ENCODE results near the gene TPD52L2.

TPD52L2 gene

DNA sequence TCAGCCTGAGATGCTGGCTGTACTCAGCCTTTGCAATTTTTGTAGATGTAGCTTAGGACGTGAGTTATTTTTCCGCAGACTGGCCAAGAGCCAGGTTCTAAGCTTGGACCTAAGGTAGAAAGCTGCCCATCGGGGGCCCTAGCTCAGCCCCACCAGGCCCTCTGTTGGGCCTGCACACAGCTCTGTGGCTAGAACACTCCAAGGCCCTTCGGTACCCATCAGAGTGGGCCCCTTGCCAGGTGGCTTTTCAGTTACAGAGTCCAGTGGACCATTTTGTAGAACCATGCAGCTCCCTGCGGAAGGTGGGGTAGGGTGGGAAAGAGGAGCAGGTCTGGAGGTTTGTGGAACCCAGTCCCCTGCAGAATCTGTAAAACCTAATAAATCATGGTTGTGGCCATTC lies 68.6 kb downstream of the TPD52L2 start:
- Histone ChIP-seq H3K4me1 (ENCODE audit: insufficient read depth, low read length) (no peaks in the 10 kb centered on the region), H3K9me3 (ENCODE audit: low read length) (peaks cover 6% of the 10 kb centered on the region), H3K4me3 (ENCODE audit: low read length) (no peak overlapping the region), H3K36me3 (ENCODE audit: insufficient read depth, low read length) (peaks cover 70% of the 10 kb centered on the region), H3K27me3 (ENCODE audit: insufficient read depth, low read length) (no peaks in the 10 kb centered on the region), H2AFZ (ENCODE audit: low read depth, low read length) (no peak overlapping the region)

DNA sequence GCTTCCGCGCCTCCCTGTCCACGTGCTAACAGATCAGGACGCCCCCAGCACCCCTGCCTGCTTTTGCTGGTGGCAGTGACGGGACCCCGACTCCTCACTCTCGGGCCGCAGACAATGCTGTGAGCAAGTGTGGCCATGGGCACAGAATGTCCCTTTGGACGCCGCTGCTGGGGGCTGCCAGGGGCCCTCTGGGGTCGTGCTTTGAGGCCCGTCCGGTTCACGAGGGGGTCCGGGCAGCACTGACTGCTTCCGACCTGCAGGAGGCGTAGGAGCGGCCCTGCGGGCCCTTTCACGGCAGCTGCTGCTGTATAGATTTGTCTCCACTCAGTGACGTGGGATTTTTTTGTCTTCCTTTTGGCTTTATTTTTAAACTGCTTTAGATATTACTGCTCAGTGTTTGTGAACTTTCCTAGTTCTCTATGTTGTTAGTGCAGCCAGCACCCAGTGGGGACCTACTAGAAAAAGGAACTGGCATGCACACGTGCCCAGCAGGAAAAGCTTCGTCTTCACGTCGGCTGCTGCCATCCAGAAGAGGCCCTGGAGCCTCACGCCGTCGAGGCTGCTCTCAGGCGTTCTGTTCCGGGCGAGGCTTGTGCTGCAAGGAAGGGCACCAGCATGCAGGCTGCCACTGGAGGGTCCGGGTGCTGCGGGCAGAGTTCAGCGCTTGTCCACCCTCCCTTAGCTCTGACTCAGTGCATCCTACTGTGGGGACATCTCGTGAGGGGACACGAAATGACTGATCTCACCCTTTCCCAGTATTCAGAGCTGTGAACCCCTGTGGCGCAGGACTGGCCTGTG lies 69.4 kb downstream of the TPD52L2 start:
- Histone ChIP-seq H3K36me3 (ENCODE audit: insufficient read depth, low read length) (peaks cover 70% of the 10 kb centered on the region), H3K9me3 (ENCODE audit: low read length) (peaks cover 7% of the 10 kb centered on the region), H3K27me3 (ENCODE audit: insufficient read depth, low read length) (no peaks in the 10 kb centered on the region), H3K4me3 (ENCODE audit: low read length) (no peak overlapping the region), H3K4me1 (ENCODE audit: insufficient read depth, low read length) (no peaks in the 10 kb centered on the region), H2AFZ (ENCODE audit: low read depth, low read length) (no peak overlapping the region)

GRCh38 chr20:63935447-63935846 lies 70.4 kb downstream of the TPD52L2 start:
- Histone ChIP-seq H3K4me3 (ENCODE audit: low read length) (no peak overlapping the region), H3K4me1 (ENCODE audit: insufficient read depth, low read length) (no peaks in the 10 kb centered on the region), H3K36me3 (ENCODE audit: insufficient read depth, low read length) (peaks cover 69% of the 10 kb centered on the region), H2AFZ (ENCODE audit: low read depth, low read length) (no peak overlapping the region), H3K9me3 (ENCODE audit: low read length) (peaks cover 11% of the 10 kb centered on the region), H3K27me3 (ENCODE audit: insufficient read depth, low read length) (no peaks in the 10 kb centered on the region)

DNA sequence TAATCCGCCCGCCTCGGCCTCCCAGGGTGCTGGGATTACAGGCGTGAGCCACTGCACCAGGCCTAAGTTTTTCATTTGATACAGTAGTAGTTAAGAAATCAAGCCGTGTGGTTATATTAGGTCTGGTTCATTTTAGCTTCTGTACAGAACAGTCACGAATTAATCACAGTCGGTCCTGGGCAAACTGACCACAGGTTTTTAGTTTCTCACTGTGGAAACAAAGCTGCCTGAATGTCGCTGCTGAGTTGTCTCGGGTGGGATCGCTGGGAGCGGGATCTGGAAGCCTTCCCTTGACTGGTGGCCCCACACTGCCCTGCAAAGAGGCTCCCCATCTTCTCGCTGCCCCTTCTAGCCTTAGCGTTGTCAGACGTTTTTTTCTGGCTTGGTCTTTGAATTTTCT lies 72.5 kb downstream of the TPD52L2 start:
- Histone ChIP-seq H3K27me3 (ENCODE audit: insufficient read depth, low read length) (no peaks in the 10 kb centered on the region), H3K4me3 (ENCODE audit: low read length) (no peak overlapping the region), H3K4me1 (ENCODE audit: insufficient read depth, low read length) (no peaks in the 10 kb centered on the region), H3K9me3 (ENCODE audit: low read length) (peaks cover 9% of the 10 kb centered on the region), H2AFZ (ENCODE audit: low read depth, low read length) (no peak overlapping the region), H3K36me3 (ENCODE audit: insufficient read depth, low read length) (peaks cover 56% of the 10 kb centered on the region)

DNA sequence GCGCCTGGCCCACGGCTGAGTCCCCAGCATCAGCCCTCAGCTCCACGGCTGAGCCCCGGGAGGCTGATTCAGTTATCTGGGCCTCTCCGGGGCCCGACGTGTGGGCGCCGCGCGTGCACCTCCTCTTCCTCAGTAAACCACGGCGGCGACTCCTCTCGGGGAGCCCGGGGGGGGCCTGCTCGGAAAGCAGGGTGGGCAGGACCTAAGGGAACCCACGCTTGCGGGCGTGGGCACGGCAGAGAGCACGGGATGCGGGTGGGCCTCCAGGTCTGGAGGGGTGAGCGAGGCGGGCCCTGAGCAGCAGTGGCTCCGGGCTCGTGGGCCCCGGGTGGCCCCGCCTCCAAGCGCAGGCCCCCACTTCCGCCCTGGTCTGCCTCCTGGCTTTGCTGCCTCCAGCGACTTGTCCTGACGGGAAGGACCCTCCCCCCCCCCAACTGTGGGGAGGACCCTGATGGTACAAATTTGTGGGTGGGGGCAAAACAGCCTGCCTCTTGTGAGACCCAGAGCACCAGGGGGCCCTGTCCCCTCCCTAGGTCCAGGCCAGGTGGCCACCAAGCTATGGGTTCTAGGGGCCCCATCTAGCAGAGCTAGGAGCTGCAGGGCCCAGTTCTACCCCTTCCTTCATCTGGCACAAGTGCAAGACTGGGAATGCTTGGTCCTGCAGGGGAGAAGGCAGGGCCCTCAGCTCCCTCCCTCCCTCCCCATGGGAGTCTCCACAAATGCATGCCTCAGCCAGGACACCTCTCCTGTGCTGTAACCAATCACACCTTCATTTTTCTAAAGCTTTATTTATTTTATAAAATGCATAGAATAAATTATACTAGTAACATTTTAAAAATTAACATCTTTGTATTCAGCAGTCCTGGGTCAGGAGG lies 74.2 kb downstream of the TPD52L2 start:
- Histone ChIP-seq H3K4me3 (ENCODE audit: low read length) (no peak overlapping the region), H3K36me3 (ENCODE audit: insufficient read depth, low read length) (peaks cover 61% of the 10 kb centered on the region)

GRCh38 chr20:63940071-63940471 lies 75.0 kb downstream of the TPD52L2 start:
- no peak overlapping the region for H3K4me3 ChIP-seq (ENCODE audit: low read length)
- no peak overlapping the region for H2AFZ ChIP-seq (ENCODE audit: low read depth, low read length)
- H3K4me1 ChIP-seq (ENCODE audit: insufficient read depth, low read length), result no peaks in the 10 kb centered on the region
- H3K36me3 ChIP-seq (ENCODE audit: insufficient read depth, low read length), result peaks cover 61% of the 10 kb centered on the region
- H3K27me3 ChIP-seq (ENCODE audit: insufficient read depth, low read length), result no peaks in the 10 kb centered on the region
- H3K9me3 ChIP-seq (ENCODE audit: low read length), result peaks cover 9% of the 10 kb centered on the region

More for the DNA sequence above, 74.2 kb downstream of the TPD52L2 start:
- Histone ChIP-seq H3K9me3 (ENCODE audit: low read length) (peaks cover 9% of the 10 kb centered on the region), H3K27me3 (ENCODE audit: insufficient read depth, low read length) (no peaks in the 10 kb centered on the region), H3K4me1 (ENCODE audit: insufficient read depth, low read length) (no peaks in the 10 kb centered on the region), H2AFZ (ENCODE audit: low read depth, low read length) (no peak overlapping the region)

- Histone ChIP-seq H3K4me1 (ENCODE audit: insufficient read depth, low read length) (no peaks in the 10 kb centered on the region), H3K27me3 (ENCODE audit: insufficient read depth, low read length) (no peaks in the 10 kb centered on the region), H3K36me3 (ENCODE audit: insufficient read depth, low read length) (peaks cover 61% of the 10 kb centered on the region), H3K9me3 (ENCODE audit: low read length) (peaks cover 9% of the 10 kb centered on the region), H3K4me3 (ENCODE audit: low read length) (no peak overlapping the region), H2AFZ (ENCODE audit: low read depth, low read length) (no peak overlapping the region)
These were observed 75.6 kb downstream of the TPD52L2 start for GRCh38 chr20:63940472-63941266.
